Heart left ventricle (tissue), 13 donors: Measurements from ENCODE around the gene TBC1D4.

Experiments
- CTCF ChIP-seq, 12 donors: fragments of 200-600 bp; sonication (generic) in 4 of 12; IDR thresholded peaks; one replicate each; pipeline versions ENCODE4 v1.5.0 to v1.8.0; 2018 to 2022; ENCODE audit warnings: antibody characterized with exemption in 12 of 12, mild to moderate bottlenecking in 5 of 12
- POLR2A ChIP-seq, 2 donors: fragments of 450-650 bp; IDR thresholded peaks; one replicate each; pipeline ENCODE4 v1.6.1; 2017; ENCODE audit warnings: antibody characterized with exemption in 2 of 2, mild to moderate bottlenecking in 2 of 2, moderate library complexity in 2 of 2
- donor health status: ischemic (EF 13 %, LVEDD 7.1; RV severe dilation, severe dysfunction).
- donor health status: DM: no; HTN: yes; CAD: no.
- donor health status: DM: no; HTN: no; CAD: no.
- donor health status: ischemic (EF 25% LVEDD 6.9; RV normal size, moderate dysfunction).
- donor health status: ischemic (EF 25% LVEDD 5.7; RV mildly dilated, moderate dysfunction).
- donor health status: ischemic (EF 35%, LVEDD 5.7; RV mildly dilated, moderate dysfunction).
- donor health status: nonischemic (EF 11% LVEDD 7.7; RV severe dilation, severe dysfunction).
- donor health status: DM: yes; HTN: yes; CAD: no.
- donor health status: PGD.
- donor health status: ischemic (EF 29% LVEDD 5.4; RV normal size, mild dysfunction).
- donor health status: nonischemic (EF 23%, LVEDD 6.1; RV moderate dilation, normal function).

- TF ChIP-seq CTCF (IDR thresholded peaks at IDR 0.05) (no peak), POLR2A (IDR thresholded peaks at IDR 0.05) (no peak)
These were observed 39.2 kb downstream of the TBC1D4 start for GRCh38 chr13:75442736-75443234.
